SK-N-SH (cell line): Measurements from ENCODE around the gene WWP2.

Experiments
- CTCF ChIP-seq: fragments of 200-600 bp; sonication (generic); IDR thresholded peaks from 2 replicates; pipeline ENCODE4 v1.6.1; 2017; ENCODE audit warnings: antibody characterized with exemption, mild to moderate bottlenecking, moderate library complexity
- ELF1 ChIP-seq: IDR thresholded peaks from 2 replicates; pipeline ENCODE4 v1.4.0; 2012
- EP300 ChIP-seq, 2 experiments: IDR thresholded peaks; 2 replicates each; pipeline versions ENCODE4 v1.4.0 to v1.6.1; 2012; ENCODE audit warnings: borderline replicate concordance in 1 of 2, low read depth in 1 of 2, low read length in 1 of 2
- GATA2 ChIP-seq: sonication (generic); formaldehyde crosslinking; IDR thresholded peaks from 2 replicates; pipeline ENCODE4 v1.5.0; 2020; ENCODE audit warnings: mild to moderate bottlenecking, missing genetic modification reagents
- MAX ChIP-seq: IDR thresholded peaks from 2 replicates; pipeline ENCODE4 v1.4.0; 2012; ENCODE audit warnings: low read depth
- PBX3 ChIP-seq: IDR thresholded peaks from 2 replicates; pipeline ENCODE4; 2012
- POLR2AphosphoS5 ChIP-seq: IDR thresholded peaks from 2 replicates; pipeline ENCODE4 v1.6.1; 2012; ENCODE audit warnings: low read depth, low read length
- RCOR1 ChIP-seq: fragments of 150-350 bp; IDR thresholded peaks from 2 replicates; pipeline ENCODE4 v1.6.1; 2017; ENCODE audit warnings: antibody characterized with exemption, low read length
- REST ChIP-seq: IDR thresholded peaks from 2 replicates; pipeline ENCODE4 v1.6.1; 2012; ENCODE audit warnings: mild to moderate bottlenecking, low read depth, low read length, moderate library complexity
- RFX5 ChIP-seq: IDR thresholded peaks from 2 replicates; pipeline ENCODE4 v1.6.1; 2012; ENCODE audit warnings: mild to moderate bottlenecking, improper control_type of control experiment, low read length
- TAF1 ChIP-seq: IDR thresholded peaks from 2 replicates; pipeline ENCODE4 v1.6.1; 2012; ENCODE audit warnings: low read depth, mild to moderate bottlenecking, low read length, moderate library complexity, borderline replicate concordance
- YY1 ChIP-seq: IDR thresholded peaks from 2 replicates; pipeline ENCODE4 v1.4.0; 2012; ENCODE audit warnings: low read depth, mild to moderate bottlenecking

- no peak for TF ChIP-seq YY1
- TF ChIP-seq CTCF, result no peak
- TF ChIP-seq RCOR1, result no peak
- no peak for TF ChIP-seq RFX5
- no peak for TF ChIP-seq EP300 (IDR thresholded peaks at IDR 0.05; ENCODE audit: borderline replicate concordance in 1 of 2, low read depth in 1 of 2, low read length in 1 of 2)
- no peak for TF ChIP-seq MAX
- no peak for TF ChIP-seq ELF1
- no peak for TF ChIP-seq PBX3
- TF ChIP-seq POLR2AphosphoS5, result no peak
- TF ChIP-seq TAF1, result no peak
- no peak for TF ChIP-seq GATA2 (CRISPR knock-in tag)
- no peak for TF ChIP-seq REST
Measured at GRCh38 chr16:69922200-69922599, 160.1 kb downstream of the WWP2 start.
